Stimulated activated CD8-positive, alpha-beta memory T cell treated with anti-CD3 and anti-CD28 coated beads, Interleukin-12 subunit alpha, Interleukin-12 subunit beta, amount 100 ng/mL, for 4 hours (primary cell): ENCODE measurements around the gene LIPN.
"Not testable (repeated sequence)": the region's sequence is repeated elsewhere in the genome, so short reads cannot be mapped to it uniquely, and the experiment has no call there.

Experiments used
- DNase-seq: peaks from one replicate; pipeline ENCODE4 v3.0.0-alpha.2; 2020; ENCODE audit warnings: low read depth

Gene LIPN, protein sequence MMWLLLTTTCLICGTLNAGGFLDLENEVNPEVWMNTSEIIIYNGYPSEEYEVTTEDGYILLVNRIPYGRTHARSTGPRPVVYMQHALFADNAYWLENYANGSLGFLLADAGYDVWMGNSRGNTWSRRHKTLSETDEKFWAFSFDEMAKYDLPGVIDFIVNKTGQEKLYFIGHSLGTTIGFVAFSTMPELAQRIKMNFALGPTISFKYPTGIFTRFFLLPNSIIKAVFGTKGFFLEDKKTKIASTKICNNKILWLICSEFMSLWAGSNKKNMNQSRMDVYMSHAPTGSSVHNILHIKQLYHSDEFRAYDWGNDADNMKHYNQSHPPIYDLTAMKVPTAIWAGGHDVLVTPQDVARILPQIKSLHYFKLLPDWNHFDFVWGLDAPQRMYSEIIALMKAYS

DNA sequence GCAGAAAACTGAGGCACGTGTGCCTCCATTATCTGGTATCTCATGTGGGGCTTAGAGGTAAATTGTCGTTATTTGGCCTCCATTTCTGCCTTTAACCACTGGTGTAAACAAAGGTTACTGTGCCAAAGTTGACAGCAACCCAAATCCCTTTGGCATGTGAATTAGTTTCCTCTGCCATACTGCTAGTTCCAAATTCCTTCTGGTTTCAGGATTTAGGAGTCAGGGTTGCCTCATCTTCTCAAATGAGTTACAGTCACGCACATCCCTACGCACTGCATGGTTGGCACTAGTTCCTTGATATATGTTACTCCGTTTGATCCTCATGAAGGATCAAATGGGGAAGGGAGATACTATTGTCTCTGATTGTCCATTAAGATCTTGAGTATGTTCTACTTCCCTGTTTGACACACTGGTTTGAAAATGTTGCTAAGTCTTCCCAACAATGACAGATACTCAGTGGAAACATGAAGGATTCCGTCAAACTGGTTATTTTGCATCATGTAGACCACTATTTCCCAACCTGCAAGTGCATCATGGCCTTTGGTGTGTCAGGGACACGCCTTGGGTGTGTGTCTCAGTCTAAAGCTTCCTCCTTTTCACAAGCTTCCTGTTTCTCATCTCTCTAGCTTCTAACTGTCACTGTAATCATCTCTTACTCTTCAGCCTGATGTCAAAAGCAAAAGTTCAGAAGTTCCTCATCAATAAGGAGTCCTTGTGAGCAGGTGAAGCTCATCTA, at the start of gene LIPN:
LIPN (plus strand) TSS at position 655 of the 736 bp plus-strand sequence. CDS start 1,386 bp downstream, outside the sequence.
- DNase-seq, result no peak

- no peak for DNase-seq
These were observed 44.3 kb upstream of the LIPN start for GRCh38 chr10:88715517-88715916.

- no peak for DNase-seq
These were observed 38.4 kb upstream of the LIPN start for GRCh38 chr10:88721392-88721791.

- DNase-seq, result no peak
These were observed 34.0 kb upstream of the LIPN start for GRCh38 chr10:88725798-88726197.

DNA sequence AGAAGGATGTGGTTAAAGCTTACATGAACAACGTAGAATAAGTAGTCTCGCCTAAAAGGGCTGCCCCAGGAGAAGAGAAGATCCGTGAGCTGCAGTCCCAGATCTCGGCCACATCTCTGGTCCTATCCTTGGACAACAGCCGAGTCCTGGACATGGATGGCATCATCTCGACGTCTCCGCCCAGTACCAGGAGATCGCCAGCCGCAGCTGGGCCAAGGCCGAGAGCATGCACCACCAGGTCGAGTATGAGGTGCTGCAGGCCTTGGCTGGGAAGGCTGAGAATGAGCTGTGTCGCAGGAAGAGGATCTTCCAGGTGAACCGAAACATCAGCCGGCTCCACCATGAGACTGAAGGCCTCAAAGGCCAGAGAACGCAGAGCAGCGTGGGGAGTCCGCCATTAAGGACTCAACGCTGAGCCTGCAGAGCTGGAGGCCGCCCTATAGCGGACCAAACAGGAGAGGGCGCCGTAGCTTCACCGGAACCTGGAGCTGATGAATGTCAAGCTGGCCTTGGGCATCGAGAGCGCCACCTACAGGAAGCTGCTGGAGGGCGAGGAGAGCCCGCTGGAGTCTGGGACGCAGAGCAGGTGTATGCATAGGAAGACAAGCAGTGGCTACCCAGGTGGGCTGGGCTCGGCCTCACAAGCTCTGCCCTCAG, 31.6 kb upstream of the LIPN start:
- no peak for DNase-seq

DNA sequence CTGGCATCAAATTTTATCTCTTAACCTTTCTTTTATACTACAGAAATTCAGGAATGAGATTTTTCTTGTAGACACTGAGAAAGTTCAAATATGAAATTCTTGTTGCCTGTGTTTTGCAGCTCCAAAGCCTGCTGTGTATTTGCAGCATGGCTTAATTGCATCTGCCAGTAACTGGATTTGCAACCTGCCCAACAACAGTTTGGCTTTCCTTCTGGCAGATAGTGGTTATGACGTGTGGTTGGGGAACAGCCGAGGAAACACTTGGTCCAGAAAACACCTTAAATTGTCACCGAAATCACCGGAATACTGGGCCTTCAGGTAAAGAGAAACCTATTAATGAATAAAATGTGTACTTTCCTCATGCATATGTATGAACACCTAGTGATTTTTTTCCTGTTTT, 29.0 kb upstream of the LIPN start:
- no peak for DNase-seq

- DNase-seq, result no peak
These were observed 28.5 kb upstream of the LIPN start for GRCh38 chr10:88731296-88731695.

DNA sequence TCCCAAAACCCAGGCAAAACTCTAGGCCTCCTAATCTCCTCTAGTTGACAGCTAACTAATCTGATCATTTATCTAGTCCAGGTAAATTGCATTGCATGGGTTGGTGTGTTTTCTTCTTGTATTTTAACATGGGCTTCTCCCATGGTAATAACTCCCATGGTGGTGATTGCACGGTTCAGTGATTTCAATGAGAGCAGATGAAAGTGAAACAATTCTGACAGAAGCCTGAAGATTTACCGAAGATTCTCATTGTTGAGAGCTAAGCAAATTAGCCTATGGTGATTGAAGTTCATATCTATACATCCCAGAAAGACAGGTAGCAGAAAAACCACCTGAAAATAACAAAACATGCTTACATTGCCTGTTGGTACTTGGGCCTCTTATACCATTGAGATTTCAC, 26.6 kb upstream of the LIPN start:
- no peak for DNase-seq

DNA sequence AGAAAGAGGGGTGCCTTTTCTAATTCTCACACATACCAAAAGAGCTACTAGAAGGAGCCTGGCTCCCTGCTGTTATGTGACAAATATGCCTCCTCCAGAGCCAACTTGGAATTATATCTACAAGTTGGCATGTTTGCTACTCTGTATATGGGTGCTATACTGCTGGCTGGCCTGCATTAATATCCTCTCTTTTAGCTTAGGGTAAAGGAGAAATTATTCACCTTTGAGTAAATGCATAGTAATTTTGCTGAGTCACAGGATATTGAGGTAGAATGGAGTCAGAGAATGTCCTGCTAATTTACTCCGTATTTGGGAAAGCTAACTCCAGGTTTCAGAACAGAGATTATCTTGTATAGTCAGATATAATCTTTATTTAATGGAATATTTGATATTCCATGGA, 24.2 kb upstream of the LIPN start:
- DNase-seq, result no peak

- DNase-seq, result not testable (repeated sequence)
These were observed 17.9 kb upstream of the LIPN start for GRCh38 chr10:88741921-88742320.

DNA sequence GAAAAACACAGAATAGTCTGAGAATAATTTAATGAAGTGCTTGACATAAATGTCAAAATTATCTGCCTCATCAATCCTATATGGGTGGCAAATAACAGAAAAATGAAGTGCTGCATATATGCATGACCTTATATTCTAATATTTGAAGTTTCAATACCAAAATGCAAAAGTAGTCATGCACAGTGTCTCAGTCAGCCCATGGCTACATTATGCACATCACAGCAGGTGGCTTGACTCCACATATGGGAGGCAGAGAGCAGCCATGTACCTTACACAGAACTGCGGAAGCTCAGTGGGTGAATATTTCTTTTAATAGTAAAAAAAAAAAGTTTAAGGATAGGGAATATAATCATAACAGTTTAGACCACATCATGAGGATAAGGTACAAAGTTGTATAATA, 17.4 kb upstream of the LIPN start:
- DNase-seq, result no peak

- no peak for DNase-seq
These were observed 15.8 kb upstream of the LIPN start for GRCh38 chr10:88744002-88744401.

DNA sequence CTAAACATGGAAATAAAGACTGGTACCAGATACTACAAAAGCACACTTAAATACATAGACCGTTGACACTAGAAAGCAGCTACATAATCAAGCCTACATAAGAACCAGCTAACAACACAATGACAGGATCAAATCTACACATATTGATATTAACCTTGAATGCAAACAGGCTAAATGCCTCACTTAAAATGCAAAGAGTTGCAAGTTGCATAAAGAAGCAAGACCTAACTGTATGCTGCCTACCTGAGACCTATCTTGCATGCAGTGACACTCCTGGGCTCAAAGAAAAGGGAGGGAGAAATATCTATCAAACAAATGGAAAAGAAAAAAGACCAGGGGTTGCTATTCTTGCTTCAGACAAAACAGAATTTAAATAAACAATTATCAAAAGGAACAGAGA, 14.2 kb upstream of the LIPN start:
- no peak for DNase-seq

DNA sequence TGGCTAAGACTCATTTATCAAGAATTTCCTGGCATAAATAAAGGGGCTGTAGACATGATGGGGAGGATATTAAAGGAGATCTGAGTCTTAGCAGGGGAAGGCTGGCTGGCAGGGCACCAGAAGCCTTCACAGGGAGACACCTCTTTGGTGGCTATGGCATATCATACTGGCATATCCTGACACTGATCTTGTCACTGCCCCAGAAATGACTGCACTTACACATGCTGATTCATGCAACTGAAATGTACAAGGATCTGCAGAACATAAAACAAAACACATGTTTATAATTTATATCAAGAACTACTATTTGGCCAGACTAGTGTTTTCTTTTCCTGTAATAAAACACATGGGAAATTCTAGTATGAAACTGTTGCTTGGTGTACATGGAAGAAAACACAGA, 5.5 kb upstream of the LIPN start:
- DNase-seq, result no peak

GRCh38 chr10:88755753-88756152, 4.1 kb upstream of the LIPN start:
- no peak for DNase-seq

- DNase-seq, result no peak
These were observed 3.2 kb upstream of the LIPN start for GRCh38 chr10:88756660-88757059.

GRCh38 chr10:88762906-88763305, 3.1 kb downstream of the LIPN start:
- no peak for DNase-seq

DNA sequence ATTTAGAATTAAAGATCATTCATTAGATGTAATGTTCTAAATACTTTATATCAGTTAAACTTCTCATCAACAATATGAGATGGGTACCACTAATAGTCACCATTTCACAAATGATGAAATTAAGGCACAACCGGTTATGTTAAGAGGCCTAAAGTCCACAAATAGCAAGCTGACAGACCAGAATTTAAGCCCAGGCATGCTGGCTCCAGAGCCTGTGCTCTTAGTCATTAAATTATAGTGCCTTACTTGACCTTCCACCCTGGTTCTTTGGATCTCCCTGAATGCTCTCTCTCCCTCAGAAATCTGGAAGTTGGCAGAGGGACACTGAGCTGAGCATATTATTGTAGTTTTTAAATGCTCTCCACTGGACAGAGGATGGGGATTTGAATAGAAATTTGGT, 3.6 kb downstream of the LIPN start:
- no peak for DNase-seq

- DNase-seq, result no peak
These were observed 4.3 kb downstream of the LIPN start for GRCh38 chr10:88764110-88764509.

GRCh38 chr10:88765816-88766215, 6.0 kb downstream of the LIPN start:
- no peak for DNase-seq

DNA sequence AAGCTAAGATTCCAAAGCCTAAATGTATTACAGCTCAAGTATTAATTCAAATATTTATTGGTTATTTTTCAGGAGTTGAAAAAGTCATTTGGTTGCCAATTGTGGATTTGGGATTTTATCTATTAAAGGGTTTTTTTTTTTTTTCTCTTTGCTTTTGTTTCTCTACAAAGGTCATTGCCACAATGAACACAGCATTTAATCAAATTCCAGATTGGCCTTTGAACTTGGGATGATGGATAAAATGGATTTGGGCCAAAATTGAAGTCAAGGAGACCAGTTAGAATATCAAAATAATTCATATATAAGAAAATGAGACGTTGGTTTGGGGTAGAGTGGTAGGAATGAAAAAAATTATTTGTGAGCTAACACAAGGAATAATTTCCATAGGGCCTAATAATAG, 9.6 kb downstream of the LIPN start:
- no peak for DNase-seq

DNA sequence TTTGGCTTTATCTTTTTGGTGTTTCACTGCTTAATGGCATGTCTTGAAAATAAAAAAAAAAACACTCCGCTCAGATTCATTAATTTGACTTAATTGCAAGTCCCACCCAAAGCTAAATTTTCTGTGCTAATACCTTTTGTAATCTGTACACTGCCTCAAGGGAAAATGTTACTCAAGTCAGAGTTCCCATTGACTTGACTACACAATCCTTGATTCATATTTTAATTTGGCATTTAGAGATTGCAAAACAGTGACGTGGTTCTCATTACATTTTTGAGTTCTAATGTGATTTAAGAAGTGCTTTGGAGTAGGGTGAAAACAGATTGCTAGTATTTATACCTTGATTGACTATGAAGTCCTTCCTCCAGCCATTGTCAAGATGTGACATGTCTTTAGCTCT, 21.4 kb downstream of the LIPN start:
- DNase-seq, result no peak

- DNase-seq, result no peak
These were observed 22.4 kb downstream of the LIPN start for GRCh38 chr10:88782222-88782621.
